Brain microvascular endothelial cell (primary cell): ENCODE measurements around the gene DRC3.

Experiments used
- DNase-seq: peaks from one replicate; pipeline ENCODE4 v3.0.0-alpha.2; 2020
- H3K27ac ChIP-seq: fragments of 250-450 bp; sonication (Bioruptor Pico); 2 replicates; pipeline ENCODE4 v1.5.1; 2020; ENCODE audit warnings: mild to moderate bottlenecking, moderate library complexity
- H3K27me3 ChIP-seq: fragments of 250-450 bp; sonication (Bioruptor Pico); replicated peaks from 2 replicates; pipeline ENCODE4 v1.5.1; 2020; ENCODE audit warnings: mild to moderate bottlenecking
- H3K36me3 ChIP-seq: fragments of 250-450 bp; sonication (Bioruptor Pico); replicated peaks from 2 replicates; pipeline ENCODE4 v1.5.1; 2020; ENCODE audit warnings: mild to moderate bottlenecking
- H3K4me3 ChIP-seq: 2 replicates; pipeline ENCODE4 v1.5.1; 2011; ENCODE audit warnings: low read depth, mild to moderate bottlenecking, control low read depth, low read length, moderate library complexity
- CTCF ChIP-seq: IDR thresholded peaks from 2 replicates; pipeline ENCODE4 v1.5.1; 2011; ENCODE audit warnings: low read depth, mild to moderate bottlenecking, moderate library complexity, low read length, control low read depth, inconsistent platforms; ENCODE audit errors: missing control alignments
- in situ Hi-C: cut with HindIII; loops from 2 replicates; pipeline ENCODE4 v1.10.0; 2017; ENCODE audit warnings: low sequenced_read_pairs, low pct_ligation_motif_present

DRC3 gene

GRCh38 chr17:17987901-17988300 lies 15.2 kb downstream of the DRC3 start:
- in situ Hi-C loops: no loop called here
- no peak for DNase-seq
- H3K4me3 ChIP-seq: no peak overlapping the region
- H3K27me3 ChIP-seq: no peaks in the 10 kb centered on the region
- no peak for TF ChIP-seq CTCF
- H3K36me3 ChIP-seq: no peaks in the 10 kb centered on the region
- no peak overlapping the region for H3K27ac ChIP-seq

GRCh38 chr17:17988427-17988945 lies 15.8 kb downstream of the DRC3 start:
- in situ Hi-C loops: no loop called here
- Histone ChIP-seq H3K4me3 (no peak overlapping the region), H3K36me3 (no peaks in the 10 kb centered on the region), H3K27ac (no peak overlapping the region), H3K27me3 (no peaks in the 10 kb centered on the region)
- TF ChIP-seq CTCF: no peak
- DNase-seq: no peak

- H3K27ac ChIP-seq: no peak overlapping the region
- in situ Hi-C loops: no loop called here
- H3K4me3 ChIP-seq: no peak overlapping the region
- no peaks in the 10 kb centered on the region for H3K36me3 ChIP-seq
- no peaks in the 10 kb centered on the region for H3K27me3 ChIP-seq
- no peak for TF ChIP-seq CTCF
- DNase-seq: no peak
Measured at GRCh38 chr17:17989081-17989480, 16.4 kb downstream of the DRC3 start.

GRCh38 chr17:17989618-17990017 lies 17.0 kb downstream of the DRC3 start:
- Histone ChIP-seq H3K4me3 (no peak overlapping the region), H3K27ac (no peak overlapping the region), H3K27me3 (no peaks in the 10 kb centered on the region), H3K36me3 (no peaks in the 10 kb centered on the region)
- in situ Hi-C loops: no loop called here
- TF ChIP-seq CTCF: no peak
- no peak for DNase-seq

- Histone ChIP-seq H3K4me3 (no peak overlapping the region), H3K36me3 (no peaks in the 10 kb centered on the region), H3K27ac (peak overlapping the region; percentile 46), H3K27me3 (no peaks in the 10 kb centered on the region)
- DNase-seq: no peak
- in situ Hi-C loops: no loop called here
- no peak for TF ChIP-seq CTCF
Measured at GRCh38 chr17:17990282-17990681, 17.6 kb downstream of the DRC3 start.

- in situ Hi-C loops: no loop called here
- no peaks in the 10 kb centered on the region for H3K36me3 ChIP-seq
Measured at GRCh38 chr17:17993366-17993765, 20.7 kb downstream of the DRC3 start.

More at GRCh38 chr17:17993366-17993765, 20.7 kb downstream of the DRC3 start:
- DNase-seq: no peak
- H3K27ac ChIP-seq: no peak overlapping the region
- no peak overlapping the region for H3K4me3 ChIP-seq
- no peaks in the 10 kb centered on the region for H3K27me3 ChIP-seq
- TF ChIP-seq CTCF: no peak
